HG02798 (cell line): Measurements from ENCODE around the gene STMN1.

ENCODE experiments used
- ATAC-seq: cut with Tn5 transposase; IDR thresholded peaks from one replicate; pipeline ENCODE4 v1.9.1; 2021; ENCODE audit warnings: mild to moderate bottlenecking; ENCODE audit not compliant: unreplicated experiment, poor library complexity

Gene STMN1

GRCh38 chr1:25897754-25898153 lies 8.5 kb downstream of the STMN1 start:
- no peak for ATAC-seq

DNA sequence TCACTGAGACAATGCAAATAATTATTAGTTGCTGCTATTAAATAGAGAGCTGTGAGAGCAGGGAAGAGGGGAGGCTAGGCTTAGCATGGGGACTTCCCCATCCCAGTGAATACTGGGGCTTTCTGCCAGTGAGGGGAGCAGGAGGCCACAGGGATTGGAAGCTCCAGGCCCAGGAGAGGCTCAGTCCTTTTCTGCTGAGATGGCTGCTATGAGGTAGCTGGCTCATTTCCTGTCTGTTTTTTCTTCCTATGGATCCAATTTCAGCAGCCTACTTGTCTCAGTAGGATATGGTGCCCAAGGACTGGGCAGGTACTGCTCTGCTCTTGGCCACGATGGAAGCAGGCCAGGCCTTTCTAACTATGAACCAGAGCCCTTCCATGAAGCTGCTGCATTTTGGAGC lies 10.0 kb downstream of the STMN1 start:
- no peak for ATAC-seq

DNA sequence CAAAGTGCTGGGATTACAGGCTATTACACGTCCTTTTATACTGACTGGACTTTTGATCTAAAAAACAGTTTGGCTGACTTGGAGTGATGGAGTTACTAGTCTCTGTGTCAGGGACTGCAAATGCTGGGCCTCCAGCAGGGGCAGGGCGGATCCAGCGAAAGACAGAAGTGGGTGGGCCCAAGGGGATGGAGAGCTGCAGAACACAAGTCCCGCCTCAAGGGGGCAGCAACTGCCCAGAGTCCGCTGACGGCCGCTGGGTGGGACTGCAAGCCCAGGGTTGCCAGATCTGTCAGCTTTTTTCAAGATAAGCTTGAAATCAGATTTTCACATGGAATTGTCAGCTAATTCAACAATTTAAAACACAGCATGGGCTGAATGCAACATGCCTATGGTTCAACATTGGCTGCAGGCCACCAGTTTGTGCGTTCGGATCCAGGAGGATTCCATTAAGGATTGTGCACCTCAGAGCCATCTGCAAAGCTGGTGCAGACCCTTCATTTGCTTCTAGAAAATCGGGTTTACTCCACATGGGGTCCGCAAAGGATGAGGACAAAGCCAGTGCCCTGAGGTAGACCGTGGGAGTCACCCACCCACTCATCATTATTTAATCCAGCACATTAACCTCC lies 10.7 kb downstream of the STMN1 start:
- ATAC-seq: peak; percentile 91

- ATAC-seq: no peak
These were observed 13.1 kb downstream of the STMN1 start for GRCh38 chr1:25893116-25893515.

- no peak for ATAC-seq
These were observed 14.6 kb downstream of the STMN1 start for GRCh38 chr1:25891606-25892005.

- no peak for ATAC-seq
These were observed 15.8 kb downstream of the STMN1 start for GRCh38 chr1:25890239-25891034.

- ATAC-seq: no peak
These were observed 16.7 kb downstream of the STMN1 start for GRCh38 chr1:25889470-25889869.

DNA sequence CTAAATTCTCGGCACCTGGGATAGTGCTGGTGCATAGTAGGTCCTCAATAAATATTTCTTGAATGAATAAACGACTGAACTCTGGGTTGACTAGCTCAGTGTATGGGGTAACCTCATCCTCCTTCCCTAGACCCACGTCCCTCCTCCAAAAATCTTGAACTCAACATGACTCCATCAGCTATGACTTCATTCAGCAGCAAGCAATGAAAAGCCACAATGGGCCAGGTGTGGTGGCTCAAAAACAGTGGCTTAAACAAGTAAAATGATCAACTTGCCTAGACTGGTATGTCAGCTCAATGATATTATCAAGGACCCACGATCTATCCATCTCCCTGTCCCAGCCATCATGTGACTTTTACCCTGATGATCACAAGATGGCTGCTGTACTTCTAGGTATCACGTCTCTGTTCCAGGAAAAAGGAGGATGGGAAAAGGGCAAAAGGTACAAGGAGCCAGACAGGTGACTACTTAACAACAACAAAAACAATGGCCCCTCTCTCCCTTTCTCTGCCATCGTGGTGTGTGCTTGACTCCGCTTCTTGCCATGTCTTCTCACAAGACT lies 17.7 kb downstream of the STMN1 start:
- no peak for ATAC-seq

DNA sequence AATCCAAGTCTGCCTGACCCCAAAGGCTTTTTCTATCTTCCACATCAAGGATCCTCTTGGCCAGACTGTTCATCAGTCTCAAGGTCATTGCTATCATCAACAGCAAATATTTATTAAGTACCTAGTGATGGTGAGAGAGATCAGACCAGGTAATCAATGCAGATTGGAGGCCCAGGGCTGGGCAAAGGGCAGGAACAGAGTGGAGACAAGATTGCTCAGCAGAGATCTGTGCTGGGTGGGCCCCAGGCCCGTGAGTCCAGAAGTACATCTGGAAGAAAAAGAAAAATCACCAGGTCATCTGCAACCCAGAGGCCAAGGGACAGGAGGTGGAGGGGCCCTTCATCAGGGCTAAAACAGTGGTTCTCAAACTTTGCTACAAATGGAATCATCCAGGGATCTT lies 20.6 kb downstream of the STMN1 start:
- no peak for ATAC-seq

GRCh38 chr1:25881266-25881665 lies 25.0 kb downstream of the STMN1 start:
- no peak for ATAC-seq

DNA sequence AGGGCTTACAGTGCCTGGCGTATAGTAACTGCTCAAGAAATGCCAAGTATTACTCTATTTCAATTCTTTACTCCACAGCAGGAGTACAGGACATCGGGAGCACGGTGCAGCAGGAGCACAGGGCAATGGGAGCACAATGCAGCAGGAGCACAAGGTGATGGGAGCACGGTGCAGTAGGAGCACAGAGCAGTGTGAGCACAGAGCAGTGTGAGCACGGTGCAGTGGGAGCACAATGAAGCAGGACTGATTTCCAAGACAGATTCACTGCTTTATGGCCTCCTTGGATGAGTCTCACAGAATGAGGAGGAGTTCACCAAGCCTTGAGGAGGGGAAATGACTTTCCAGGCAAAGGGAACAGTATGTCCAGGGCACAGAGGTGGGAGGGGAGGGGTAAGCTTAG lies 25.7 kb downstream of the STMN1 start:
- no peak for ATAC-seq

- no peak for ATAC-seq
These were observed 26.5 kb downstream of the STMN1 start for GRCh38 chr1:25879675-25880074.

DNA sequence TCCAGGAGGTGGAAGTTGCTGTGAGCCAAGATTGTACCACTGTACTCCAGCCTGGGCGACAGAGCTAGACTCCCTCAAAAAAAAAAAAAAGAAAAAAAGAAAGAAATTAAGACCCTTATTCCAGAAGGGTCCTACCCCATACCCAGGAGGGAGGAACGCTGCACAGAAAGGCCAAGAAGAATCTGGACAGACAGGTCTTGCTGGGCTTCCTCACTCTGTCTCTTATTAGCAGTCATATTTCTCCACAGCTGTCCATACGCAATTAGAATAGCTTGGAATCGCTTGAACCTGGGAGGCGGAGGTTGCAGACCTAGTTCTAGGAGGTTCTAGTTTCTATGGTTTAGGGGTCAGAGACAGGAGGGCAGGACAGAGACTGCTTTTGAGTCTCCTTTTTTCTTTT lies 27.5 kb downstream of the STMN1 start:
- ATAC-seq: no peak

DNA sequence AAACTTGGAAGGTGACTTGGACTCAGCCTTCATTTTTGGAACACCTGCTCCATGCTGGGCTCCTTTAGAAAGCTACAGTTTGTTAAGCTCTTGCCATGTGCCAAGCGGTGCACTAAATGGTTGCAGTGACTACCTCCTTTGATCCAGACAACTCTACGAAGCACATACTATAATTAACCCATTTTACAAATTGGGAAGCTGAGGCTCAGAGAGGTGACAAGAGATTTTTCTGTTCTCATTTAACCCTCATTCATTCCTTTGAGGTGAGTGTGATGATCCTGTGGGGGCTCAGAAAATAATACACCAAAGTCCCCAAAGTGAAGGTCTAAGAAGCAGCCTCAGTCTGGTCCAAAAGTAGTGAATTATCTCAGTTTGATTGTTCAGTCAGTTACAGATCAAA lies 29.1 kb downstream of the STMN1 start:
- ATAC-seq: no peak

- ATAC-seq: no peak
These were observed 29.5 kb downstream of the STMN1 start for GRCh38 chr1:25876693-25877077.

GRCh38 chr1:25875856-25876692 lies 30.1 kb downstream of the STMN1 start:
- peak; percentile 33 for ATAC-seq

- peak; percentile 65 for ATAC-seq
These were observed 30.9 kb downstream of the STMN1 start, which contains the start of gene PAQR7 for GRCh38 chr1:25875154-25875855. TSS of gene PAQR7 (minus strand) at chr1:25875708. CDS start at chr1:25863839, 11,869 bp downstream.

DNA sequence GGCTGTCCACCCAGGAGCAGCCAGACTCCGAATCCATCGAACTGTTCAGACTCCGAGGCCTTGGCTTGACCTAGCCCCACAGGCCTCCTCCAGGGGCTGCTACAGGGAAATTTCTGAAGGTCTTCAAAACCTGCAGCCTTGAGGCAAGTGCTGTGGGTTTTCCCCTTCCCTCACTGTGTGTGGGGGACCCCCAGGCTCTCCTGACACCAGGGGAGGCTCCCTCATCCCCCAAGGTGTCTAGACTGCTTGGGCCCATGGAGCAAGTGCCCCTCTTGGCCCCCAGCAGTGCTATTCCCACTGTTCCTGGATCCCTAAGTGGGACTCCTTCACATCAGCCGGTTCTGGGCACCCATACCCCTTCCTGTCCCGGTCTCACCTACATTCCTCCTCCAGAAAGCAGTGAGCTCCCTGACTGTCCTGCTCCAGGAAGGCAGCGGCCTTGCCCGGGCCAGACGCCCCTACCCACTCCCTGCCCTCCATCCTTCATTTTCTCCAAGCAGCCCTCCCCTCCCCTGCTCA lies 31.5 kb downstream of the STMN1 start:
- ATAC-seq: no peak

DNA sequence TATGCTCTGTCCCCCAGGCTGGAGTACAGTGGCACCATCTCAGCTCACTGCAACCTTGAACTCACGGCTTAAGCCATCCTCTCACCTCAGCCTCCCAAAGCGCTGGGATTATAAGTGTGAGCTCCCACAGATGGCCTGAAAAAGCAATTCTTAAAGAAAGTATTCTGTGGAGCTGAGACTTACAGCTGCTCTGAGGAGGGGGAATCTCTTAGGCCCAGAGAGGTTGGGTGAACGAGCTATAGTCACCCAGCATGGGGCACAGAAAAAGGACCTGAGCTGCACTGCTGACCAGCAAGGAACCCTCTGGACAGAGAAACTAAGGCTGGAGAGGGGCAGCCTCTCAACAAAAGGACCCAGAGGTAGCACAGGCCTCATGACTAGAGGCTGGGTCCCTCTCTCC lies 32.0 kb downstream of the STMN1 start:
- ATAC-seq: no peak

DNA sequence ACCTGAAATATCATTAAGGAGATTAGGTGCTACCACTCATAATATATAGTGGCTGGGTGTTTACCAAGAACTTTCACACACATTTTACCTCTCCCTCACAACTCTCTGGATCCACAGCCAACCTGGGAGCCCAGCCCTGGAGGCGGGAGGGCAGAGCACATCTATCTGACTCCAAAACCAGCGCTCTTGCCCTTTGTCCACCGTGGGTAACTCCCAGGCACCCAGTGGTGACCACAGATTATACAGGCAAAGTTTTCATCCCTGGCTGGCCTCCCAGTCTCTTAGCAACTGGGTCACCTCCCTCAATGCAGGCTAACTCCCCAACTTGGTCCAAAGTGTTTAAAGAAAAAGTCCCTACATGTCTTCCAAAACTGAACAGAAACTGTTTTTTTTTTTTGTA lies 33.1 kb downstream of the STMN1 start:
- no peak for ATAC-seq
